ENCODE data around the gene EN1. TPM values are rescaled to one million over a fixed set of nuclear protein-coding genes. Genes with fewer than 3 reads are reported as not detected.

EN1 gene
- total RNA-seq (2014; rRNA removed; shearing (Covaris generic)) = 0.07 and 0.27 TPM in 2 replicates

DNA sequence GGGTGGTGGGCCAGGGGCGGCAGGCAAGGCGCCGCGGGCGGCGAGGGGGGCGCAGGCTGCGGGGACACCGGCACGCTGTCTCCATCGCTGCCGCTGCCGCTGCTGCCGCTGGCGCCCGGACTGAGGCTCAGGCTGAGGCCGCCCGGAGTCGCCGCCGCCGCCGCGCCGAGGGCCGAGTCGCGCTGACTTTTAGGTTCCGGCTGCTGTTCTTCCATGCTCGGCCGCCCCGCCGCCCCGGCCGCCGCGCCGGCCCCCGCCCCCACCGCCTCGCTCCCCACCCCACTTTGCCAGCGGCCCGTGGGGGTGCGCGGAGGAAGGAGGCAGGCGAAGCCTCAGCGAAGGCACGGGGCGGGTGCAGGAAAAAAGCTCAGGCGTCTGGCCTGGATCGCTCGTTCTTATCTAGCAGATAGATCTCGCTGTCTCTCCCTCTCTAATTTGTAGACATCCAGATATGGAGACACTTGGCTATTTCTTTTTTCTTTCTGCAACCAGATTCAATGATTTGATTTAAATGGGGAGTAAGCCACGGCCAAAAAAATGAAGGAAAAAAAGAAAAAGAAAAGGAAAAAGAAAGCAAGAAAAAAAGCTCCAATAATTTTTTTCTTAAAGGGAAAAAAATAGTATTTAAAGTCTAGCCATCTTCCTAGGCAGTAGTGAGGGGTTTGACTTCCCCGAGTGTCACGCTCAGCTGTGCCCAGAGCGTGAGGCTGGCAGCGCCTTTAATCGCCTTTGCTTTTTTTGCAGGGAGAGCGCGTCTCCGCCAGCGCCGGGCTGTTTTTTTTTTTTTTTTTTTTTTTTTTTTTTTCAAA, at the start of gene EN1:
TSS of gene EN1 (minus strand) at position 696 of the 809 bp plus-strand sequence. CDS start at position 215, 481 bp downstream.
- peak; percentile 31 for DNase-seq (ENCODE audit: low read depth)

DNA sequence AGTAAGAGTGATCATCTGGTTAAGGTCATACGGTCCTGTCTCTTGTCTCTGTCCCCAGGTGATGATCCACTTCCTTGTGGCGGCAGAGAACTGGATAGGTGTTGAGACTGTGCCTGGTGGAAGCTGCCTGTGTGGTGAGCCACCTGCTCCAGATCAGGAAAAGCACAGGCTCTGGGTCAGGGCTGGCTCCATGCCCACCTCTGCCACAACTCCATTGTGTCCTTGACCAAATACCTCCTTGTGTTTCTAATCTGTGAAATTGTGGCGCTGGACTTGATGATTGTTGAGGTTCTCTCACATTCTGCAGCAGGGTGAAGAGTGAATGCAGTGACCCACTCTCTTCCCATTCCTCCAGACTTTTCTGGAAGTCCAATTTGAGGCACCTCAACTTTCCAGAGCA, 45.7 kb upstream of the EN1 start:
- DNase-seq (ENCODE audit: low read depth) = no peak

DNA sequence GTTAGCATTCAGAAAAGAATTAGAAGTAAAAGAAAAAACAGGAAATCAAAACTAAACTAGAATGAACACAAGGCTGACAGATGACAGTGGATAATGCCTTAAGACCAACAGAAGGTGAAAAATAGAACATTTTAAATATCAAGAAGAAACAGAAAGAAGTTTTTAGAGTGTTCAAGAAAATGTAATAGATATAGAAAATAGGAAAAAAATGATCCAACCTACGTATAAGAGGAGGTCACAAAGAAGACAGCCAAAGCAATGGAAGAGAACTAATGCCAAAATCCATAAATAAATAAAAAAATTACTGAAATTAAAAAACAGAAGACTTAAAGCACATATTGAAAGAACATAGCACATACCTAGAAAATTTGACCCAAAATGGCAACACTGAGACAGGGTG, 42.5 kb upstream of the EN1 start:
- DNase-seq (ENCODE audit: low read depth) = no peak

DNA sequence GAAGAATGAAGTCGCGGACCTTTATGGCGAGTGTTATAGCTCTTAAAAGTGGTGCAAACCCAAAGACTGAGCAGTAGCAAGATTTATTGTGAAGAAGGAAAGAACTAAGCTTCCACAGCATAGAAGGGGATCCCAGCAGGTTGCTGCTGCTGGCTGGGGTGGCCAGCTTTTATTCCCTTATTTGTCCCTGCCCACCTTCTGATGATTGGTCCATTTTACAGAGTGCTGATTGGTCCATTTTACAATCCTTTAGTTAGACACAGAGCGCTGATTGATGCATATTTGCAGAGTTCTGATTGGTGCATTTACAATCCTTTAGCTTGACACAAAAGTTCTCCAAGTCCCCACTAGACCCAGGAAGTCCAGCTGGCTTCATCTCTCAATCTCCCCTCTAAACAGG, 36.3 kb upstream of the EN1 start:
- no peak for DNase-seq (ENCODE audit: low read depth)

DNA sequence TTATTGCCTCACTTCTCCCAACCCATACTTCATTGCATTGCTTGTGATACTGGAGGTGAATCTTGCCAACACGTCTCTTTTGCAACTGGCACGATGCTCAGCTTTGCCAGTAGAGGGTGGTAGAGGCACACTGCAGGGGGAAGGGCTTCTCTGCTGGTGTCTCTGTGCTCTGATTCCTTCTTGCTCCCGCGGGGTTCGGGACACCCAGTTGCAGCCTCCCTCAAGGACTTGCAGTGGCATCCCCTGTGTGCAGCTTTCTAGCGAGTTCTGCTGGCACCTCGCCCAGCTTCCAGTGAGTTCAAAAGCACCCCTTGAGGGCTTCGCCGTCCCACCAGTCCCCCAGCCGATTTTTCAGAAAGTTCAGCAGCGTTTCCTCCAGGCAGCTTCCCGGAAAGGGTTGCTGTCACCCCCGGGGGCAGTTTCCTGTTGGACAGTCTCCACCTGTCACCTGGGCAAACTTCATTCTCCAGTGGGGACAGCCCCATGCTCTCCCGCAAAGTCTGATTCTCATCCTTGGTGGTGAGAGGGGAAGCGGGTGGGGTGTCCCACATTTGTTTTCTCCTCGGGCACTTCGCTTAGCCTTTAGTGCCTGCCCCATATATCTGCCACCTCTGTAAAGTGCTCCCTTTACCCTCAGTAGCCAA, 35.4 kb upstream of the EN1 start:
- DNase-seq (ENCODE audit: low read depth) = peak; percentile 45

DNA sequence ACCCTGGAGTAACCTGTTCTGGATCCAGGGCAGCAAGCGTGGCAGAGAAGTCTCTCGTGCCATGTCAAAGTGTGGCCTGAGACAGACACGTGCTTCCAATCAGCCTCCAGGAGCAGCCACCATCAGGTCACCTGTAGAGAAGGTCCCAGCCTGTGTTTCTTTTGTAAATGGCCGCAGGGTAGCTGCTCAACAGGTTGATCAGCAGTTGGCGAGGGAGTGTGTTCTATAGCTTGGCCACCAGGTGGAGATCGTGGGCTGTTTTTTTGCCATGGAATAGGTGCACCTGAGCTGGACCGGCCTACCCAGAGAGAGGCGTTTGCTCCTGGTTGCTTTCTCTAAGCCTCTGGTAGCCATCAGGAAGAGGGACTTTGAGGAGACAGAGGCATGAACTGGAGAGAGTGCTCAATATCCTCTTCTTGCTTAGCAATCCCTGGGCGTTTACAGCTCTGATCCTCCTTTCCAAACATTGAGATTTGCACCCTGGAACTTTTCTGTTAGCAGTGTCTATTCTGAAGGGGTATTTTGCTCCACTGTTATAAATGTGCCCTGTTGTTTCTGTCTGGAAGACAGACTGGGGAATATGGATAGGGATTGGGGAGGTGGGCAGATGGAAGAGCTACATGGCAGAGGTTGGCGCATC, 34.2 kb upstream of the EN1 start:
- DNase-seq (ENCODE audit: low read depth) = peak; percentile 46

DNA sequence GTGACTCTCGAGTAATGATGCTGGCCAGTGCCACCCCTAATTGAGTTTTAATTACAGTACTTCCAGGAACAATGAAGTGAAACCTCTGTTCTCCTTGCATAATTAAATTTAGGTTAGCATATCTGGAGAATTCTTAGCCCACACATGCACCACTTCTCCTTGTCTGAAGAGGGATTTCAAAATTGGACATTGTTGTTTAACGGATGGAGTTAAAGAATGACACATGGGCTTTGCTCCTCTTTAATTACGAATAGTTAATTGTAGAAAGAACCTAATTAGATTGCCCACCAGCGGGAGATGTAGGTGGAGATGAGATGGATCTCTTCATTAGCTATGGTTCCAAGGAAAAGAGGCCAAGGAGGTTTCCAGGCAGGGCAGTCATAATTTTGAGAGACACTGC, 33.1 kb upstream of the EN1 start:
- no peak for DNase-seq (ENCODE audit: low read depth)

DNA sequence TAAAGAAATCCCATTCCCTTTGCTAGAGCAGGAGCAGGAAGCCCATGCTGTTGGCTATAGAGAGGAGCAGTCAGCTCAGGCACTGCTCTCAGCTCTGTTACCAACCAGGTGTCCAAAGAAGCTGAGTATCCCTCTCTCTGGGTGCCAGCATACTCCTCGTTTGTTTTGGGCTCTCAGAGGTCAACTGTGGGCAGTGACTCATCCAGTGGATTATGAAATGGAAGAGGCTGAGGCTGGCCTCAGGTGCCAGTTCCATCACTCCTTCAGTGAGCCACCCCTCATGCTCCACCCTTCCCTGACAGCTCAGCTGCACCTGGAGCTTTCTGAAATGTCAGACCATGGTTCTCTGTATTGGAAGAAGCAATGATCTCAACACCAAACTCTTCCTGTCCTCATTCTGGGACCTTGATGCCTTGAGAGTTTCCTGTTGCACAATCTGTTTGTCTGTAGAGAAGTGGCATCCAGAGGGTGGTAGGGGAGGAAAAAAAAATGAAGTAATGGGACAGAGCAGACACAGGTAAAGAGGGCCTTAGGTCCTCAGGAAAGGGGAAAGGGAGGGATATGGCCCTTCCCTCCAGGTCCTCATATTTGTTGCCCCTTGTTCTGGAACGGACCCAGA, 31.2 kb upstream of the EN1 start:
- peak; percentile 21 for DNase-seq (ENCODE audit: low read depth)

DNA sequence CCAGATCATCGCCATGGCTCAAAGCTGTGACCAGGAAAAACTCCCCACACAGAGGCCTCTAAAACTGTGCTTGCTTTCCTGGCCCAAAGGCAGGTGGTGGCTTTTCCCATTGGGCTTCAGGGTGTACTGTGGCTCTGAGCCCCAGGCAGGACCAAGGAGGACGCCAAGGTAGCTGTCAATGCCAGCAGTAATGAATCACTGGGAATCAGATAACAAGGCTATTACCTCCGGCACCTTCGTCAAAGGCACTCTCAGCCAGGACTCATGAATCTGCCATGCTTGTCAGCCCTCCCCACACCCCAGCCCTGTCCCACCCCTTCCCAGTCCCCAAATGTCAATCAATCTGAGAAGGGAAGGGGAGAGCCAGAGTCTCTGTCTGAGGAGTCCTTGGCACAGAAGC, 27.9 kb upstream of the EN1 start:
- no peak for DNase-seq (ENCODE audit: low read depth)

DNA sequence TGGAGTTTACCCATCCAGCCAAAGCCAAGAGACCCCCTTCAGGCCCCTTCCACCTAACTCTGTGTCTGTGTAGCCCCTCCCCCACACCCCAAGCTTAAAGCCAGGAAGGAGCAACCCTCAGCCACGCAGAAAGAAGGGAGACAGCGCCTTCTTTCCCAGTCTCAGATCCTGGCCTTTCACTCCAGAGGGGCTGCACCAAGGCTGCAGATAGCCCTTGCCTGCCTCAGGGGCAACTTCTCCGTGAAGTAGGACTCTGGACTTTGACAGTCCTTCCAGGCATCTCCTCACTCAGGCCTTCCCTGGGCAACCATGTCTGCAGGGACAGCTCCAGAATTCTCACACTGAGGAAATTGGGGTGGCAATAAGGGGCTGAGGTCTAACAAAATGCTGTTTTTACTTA, 26.9 kb upstream of the EN1 start:
- no peak for DNase-seq (ENCODE audit: low read depth)

DNA sequence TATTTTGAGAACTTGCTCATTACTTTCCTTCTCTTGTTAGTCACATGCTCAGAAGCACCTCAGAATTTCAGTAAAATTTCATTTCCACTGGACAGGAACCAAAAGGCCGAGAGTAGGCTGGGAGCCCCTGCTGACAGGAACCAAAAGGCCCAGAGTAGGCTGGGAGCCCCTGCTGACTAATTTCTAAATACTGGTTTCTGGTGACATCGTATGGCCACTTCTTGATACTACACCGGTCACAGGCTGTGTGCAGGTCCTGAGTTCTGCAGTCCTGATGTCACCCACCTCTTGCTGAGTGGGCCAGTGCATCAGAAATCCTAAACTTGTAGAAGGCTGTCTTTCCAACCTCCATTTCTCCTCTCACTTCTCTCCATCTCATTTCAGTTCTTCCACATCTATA, 17.7 kb upstream of the EN1 start:
- peak; percentile 45 for DNase-seq (ENCODE audit: low read depth)

DNA sequence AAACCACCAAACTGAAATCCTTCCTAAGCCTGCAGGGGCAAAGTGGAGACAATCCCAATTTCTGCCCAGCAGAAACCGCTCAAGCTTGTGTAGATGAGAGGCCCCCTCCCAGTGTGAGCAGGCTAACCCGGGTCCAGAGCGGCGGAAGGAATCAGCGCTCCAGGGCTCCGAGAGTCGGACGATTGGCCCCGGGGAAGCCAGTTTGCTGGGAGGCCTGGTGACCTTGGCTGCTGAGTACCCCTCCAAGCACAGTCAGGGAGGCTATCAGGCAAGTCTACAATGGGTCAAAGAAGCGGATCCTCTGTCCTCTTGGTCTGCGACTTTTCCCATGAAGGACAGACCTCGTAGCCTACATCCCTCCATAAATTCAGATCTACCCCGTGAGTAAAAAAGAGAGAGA, 16.8 kb upstream of the EN1 start:
- no peak for DNase-seq (ENCODE audit: low read depth)

DNA sequence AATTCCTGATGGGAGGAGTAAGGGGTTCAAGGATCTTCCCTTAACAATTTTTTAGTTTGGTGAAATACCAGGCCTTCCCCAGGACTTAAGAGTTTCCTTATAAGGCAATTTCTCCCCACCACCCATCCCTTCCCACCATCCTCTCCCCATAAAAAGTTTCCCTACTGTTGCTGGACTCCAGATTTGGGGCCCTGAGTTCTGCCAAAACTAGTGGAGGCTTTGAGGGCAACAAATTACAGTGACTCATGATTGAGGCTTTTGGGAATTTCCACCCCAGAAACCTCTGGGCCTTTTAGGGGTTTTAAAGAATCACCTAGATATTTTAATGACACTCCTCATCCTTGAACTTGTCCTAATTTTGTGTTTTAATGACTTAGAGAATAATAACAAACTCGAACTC, 14.3 kb upstream of the EN1 start:
- peak; percentile 63 for DNase-seq (ENCODE audit: low read depth)

DNA sequence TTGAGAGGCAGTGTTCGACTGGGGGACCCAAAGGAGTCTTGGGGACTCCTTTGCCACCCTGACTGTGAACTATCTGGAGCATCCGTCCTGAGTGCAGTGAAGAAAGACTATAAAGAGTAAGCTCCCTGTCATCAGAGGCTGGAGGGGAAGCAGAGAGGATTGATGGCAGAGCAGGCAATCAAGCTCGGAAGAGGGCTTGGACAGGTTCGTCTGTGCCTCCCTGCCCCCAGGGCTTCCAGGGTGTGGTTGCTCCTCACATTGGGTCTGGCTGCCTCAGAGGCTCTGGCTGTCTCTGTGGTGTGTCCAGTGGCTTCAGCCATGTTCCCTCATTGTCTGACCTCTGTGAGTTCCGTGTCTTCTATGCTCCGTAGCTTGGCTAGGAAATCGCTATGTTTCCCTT, 13.8 kb upstream of the EN1 start:
- DNase-seq (ENCODE audit: low read depth) = no peak

DNA sequence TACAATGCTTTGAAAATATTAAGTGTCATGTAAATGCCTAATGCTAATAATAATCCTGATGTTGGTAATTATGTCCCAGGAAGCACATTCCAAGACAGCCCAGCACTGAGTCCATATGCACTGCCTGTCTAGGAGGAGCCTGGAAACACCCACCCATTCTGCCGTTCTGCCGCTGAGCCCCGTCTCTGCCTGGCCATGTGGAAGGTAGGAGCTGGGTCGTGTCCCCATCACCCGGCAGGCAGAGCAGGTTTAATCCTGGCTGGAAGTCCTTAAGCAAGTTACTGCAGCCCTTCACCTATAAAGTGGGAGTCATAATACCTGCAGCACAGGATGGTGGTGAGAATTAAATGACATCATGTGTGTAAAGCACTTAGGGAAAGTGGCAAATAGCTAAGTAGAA, 13.1 kb upstream of the EN1 start:
- no peak for DNase-seq (ENCODE audit: low read depth)

DNA sequence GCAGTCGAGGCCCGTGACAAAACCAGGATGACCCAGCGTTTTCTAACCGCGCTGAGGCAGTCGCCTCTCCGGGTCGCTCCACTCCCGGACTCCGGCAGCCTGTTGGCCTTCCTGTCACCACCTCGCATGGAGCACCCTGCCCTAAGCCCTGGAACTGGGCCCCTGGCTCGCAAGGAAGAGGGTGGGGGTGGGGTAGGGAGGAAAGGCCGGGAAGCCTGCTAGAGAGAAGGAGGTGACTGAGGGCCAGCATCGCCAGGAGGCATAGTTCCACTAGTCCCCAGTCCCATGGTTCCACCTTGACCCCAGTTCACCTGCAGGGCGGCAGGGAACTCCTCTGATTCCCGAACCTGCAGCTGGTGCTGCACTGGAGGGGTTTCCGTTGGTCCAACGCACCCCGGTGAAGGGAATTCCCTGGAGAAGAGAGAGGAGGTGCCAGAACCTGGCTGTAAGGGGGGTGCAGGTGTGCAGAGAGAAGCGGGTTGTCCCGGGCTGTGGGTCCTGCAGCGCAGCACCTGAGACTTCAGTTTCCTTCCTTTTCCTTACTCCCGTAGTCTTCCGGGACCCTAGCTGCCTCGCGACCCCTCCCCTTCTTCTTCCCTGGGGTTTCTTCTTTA, 11.8 kb upstream of the EN1 start:
- DNase-seq (ENCODE audit: low read depth) = no peak

DNA sequence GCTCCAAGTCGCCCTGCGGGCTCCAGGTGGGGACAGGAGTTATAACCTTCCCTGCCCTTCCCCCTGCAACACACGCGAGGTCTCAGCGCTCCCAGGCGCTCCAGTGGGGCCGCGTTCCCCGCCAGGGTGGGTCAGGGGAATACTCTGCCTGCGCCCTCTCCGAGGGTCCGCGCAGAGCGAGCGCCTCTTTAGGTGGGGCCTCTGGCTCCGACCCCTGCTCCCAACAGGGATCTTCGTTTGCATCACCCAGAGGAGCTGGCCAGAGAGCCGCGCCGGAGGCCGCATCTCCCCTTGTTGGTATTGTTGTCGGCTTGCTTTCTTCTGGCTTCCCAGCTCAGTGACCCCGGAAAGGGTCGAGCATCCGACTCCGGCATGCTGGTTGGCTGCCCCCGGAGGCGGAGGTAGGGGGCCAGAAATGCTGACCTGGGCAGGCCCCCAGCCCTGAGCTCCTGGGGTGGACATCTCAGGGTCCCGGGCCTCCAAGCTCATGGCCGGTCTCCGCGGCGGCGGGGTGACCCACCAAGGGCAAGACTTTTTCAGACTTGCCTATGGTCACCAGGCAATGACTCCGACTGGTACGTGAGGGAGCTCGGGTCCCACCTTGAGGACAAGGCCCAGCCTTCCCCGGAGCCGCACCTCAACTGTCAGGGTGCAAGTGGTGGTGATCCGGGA, 11.2 kb upstream of the EN1 start:
- no peak for DNase-seq (ENCODE audit: low read depth)

DNA sequence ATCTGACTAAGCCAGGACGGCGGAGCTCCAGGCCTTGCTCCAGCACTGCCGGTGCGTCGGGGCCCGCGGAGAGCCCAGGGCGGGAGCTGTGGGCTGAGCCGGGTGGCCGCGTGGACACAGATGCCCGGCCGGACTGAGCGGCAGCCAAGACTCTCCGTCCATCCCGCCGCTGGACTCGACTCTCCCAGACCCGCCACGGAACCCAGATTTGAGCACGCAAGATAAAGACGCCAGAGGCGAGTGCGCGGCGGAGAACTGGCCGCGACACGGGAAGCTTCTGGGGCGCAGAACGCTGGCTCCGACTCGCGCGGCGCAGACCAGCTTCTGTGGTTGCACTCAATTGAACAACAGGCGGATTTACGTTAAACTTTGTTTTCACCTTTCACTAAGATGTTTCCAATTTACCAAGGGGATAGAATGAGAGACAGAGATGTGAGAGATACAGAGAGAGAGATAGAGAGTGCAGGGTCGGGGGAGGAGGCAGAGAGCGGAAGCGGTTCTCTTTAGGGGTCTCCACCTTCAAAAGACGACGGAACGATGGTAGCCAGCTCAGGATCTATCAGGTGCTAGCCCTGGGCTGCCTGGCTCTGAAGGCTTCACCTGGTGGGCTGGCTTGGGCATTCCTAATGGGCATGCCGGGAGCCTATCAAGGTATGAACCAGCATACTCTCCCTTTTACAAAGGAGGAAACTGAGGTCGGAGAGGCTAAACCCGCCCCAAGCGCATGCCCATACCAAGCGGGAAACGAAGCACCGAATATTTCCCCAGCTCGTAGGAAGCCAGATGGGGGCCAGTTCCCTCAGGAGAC, 10.4 kb upstream of the EN1 start:
- DNase-seq (ENCODE audit: low read depth) = no peak

DNA sequence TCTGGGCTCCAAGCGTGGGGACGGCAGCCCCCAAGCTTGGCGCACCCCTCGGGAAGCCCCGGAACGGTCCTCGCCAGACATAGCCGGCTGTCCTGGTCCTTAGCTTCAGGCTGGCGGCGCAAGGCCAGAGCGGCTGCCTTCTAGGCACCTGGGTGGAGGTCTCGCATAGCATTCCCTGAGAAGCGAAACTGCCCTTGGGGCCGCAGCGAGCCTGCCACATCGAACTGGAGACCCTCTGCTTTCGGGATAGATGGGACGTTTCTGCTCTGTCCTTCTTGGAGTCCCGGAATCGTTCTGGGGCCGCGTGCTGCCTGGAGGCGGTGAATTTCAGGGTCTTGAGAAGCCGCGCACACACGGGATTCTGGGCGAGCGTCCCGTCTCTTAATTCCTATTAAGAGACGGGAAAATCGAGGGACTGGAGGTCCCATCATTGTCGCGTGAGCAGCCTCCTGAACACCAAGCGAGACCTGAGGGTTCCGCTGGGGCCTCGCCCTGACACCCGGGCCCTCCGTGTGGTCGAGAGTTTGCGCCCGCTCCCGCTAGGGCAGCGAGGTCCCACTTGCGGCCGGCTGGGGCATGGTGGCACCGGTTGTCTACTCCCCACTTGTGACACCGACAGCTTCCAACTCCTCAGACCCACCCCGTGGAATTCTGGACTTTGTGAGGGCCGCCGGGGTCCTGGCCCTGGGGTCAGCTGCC, 9.7 kb upstream of the EN1 start:
- DNase-seq (ENCODE audit: low read depth) = no peak

DNA sequence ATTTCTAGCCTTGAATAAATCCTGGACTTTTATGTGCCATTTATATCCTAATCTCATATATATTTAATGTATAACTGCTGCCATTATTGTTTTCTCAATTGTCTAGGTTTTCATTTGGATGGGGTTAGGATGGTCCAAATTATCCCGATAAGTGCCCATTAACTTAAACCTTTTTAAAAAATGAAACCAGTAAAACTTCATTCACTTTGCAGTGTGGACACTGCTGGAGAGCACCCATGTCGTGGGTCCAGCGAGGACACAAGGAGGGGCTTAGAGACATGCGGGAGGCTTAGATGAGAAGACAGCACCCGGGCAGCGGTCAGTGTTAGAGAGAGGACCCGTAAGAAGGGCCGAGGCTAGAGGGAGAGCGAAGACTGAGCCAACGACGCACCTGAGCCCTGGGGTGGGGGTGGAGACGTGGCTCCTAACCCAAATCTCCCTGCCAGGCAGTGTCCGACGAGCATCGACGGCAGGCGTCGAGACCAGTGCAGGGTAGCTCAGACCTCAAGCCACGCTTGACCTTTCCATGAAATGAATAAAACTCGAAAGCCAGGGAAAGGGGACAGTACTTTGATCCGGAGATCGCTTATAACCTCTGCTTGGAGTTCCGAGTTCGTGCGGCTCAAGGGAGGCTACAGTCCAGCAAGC, 9.0 kb upstream of the EN1 start:
- DNase-seq (ENCODE audit: low read depth) = no peak

Data from M059J (cell line).